Stimulated activated naive CD8-positive, alpha-beta T cell treated with anti-CD3 and anti-CD28 coated beads, Interleukin-15, Interleukin-2, amounts not matched to agents 100 U/mL and 50 U/mL, for 24 hours (primary cell): ENCODE results near the gene JAKMIP2.
"Not testable (repeated sequence)": the region's sequence is repeated elsewhere in the genome, so short reads cannot be mapped to it uniquely, and the experiment has no call there.

Experiments used
- ATAC-seq: fragments of 150-1000 bp; cut with Tn5 transposase; one replicate; pipeline ENCODE4 v1.10.0; 2021
- DNase-seq: peaks from one replicate; pipeline ENCODE4 v3.0.0; 2021

The JAKMIP2 gene

GRCh38 chr5:147743678-147744374 is 38.7 kb downstream of the JAKMIP2 start:
- DNase-seq (no peak), ATAC-seq (no peak)

GRCh38 chr5:147743012-147743411 is 39.5 kb downstream of the JAKMIP2 start:
- ATAC-seq: no peak
- no peak for DNase-seq

- no peak for ATAC-seq
- no peak for DNase-seq
Measured at GRCh38 chr5:147742151-147742550, 40.4 kb downstream of the JAKMIP2 start.

GRCh38 chr5:147740864-147741263 is 41.7 kb downstream of the JAKMIP2 start:
- ATAC-seq: no peak
- no peak for DNase-seq

- ATAC-seq (no peak), DNase-seq (no peak)
Measured at GRCh38 chr5:147737921-147738320, 44.6 kb downstream of the JAKMIP2 start.

GRCh38 chr5:147735621-147736125 is 46.9 kb downstream of the JAKMIP2 start:
- DNase-seq: no peak
- ATAC-seq: no peak

- ATAC-seq: no peak
- no peak for DNase-seq
Measured at GRCh38 chr5:147734894-147735293, 47.6 kb downstream of the JAKMIP2 start.

- ATAC-seq (no peak), DNase-seq (no peak)
Measured at GRCh38 chr5:147733075-147733474, 49.5 kb downstream of the JAKMIP2 start.

GRCh38 chr5:147732291-147732883 is 50.1 kb downstream of the JAKMIP2 start:
- DNase-seq: no peak
- no peak for ATAC-seq

- DNase-seq (no peak), ATAC-seq (no peak)
Measured at GRCh38 chr5:147731431-147732290, 50.9 kb downstream of the JAKMIP2 start.

GRCh38 chr5:147727200-147727599 is 55.3 kb downstream of the JAKMIP2 start:
- DNase-seq: no peak
- ATAC-seq: no peak

- DNase-seq, ATAC-seq: not testable (repeated sequence)
Measured at GRCh38 chr5:147721191-147721960, 61.2 kb downstream of the JAKMIP2 start.

GRCh38 chr5:147713550-147714295 is 68.8 kb downstream of the JAKMIP2 start:
- ATAC-seq (no peak), DNase-seq (no peak)

GRCh38 chr5:147712598-147712997 is 69.9 kb downstream of the JAKMIP2 start:
- ATAC-seq: no peak
- DNase-seq: no peak

GRCh38 chr5:147712019-147712418 is 70.5 kb downstream of the JAKMIP2 start:
- DNase-seq (no peak), ATAC-seq (no peak)

- ATAC-seq: no peak
Measured at GRCh38 chr5:147711019-147711418, 71.5 kb downstream of the JAKMIP2 start.

GRCh38 chr5:147708708-147709107 is 73.8 kb downstream of the JAKMIP2 start:
- DNase-seq (no peak), ATAC-seq (no peak)

More at GRCh38 chr5:147711019-147711418, 71.5 kb downstream of the JAKMIP2 start:
- no peak for DNase-seq

- DNase-seq: no peak
Measured at GRCh38 chr5:147704544-147704943, 78.0 kb downstream of the JAKMIP2 start.

GRCh38 chr5:147701468-147701867 is 81.1 kb downstream of the JAKMIP2 start:
- DNase-seq (no peak), ATAC-seq (no peak)

More at GRCh38 chr5:147704544-147704943, 78.0 kb downstream of the JAKMIP2 start:
- ATAC-seq: no peak

GRCh38 chr5:147699496-147700088 is 82.9 kb downstream of the JAKMIP2 start:
- no peak for DNase-seq
- no peak for ATAC-seq

- DNase-seq (no peak), ATAC-seq (no peak)
Measured at GRCh38 chr5:147697380-147697779, 85.1 kb downstream of the JAKMIP2 start.
